Sigmoid colon (tissue), 3 donors: ENCODE data around the gene AANAT.

Source experiments
- CTCF ChIP-seq, 4 experiments: fragments of 450-650 bp in 3 of 4; fragments of 200-600 bp in 1 of 4; IDR thresholded peaks; one replicate each; pipeline ENCODE4 v1.5.1; 2016 to 2019; ENCODE audit warnings: antibody characterized with exemption in 4 of 4, mild to moderate bottlenecking in 3 of 4, moderate library complexity in 2 of 4
- POLR2A ChIP-seq, 2 donors: fragments of 450-650 bp; IDR thresholded peaks; one replicate each; pipeline ENCODE4 v1.6.1; 2016; ENCODE audit warnings: antibody characterized with exemption in 2 of 2, mild to moderate bottlenecking in 2 of 2, moderate library complexity in 2 of 2

DNA sequence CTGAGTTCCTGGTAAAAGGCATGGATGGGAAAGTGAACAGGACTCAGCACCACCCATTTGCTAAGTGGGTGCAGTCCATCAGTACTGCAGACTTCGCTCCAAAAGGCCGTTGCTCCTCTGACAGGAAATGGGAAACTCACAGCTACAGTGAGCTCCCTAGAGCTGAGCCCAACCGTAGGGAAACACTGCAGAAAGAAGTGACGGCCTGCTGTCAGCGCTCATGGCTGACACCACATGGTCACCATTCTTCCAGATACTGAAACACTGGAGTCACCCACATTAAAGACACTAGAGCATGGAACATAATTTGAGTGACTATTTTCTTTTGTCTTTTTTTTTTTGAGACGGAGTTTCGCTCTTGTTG lies 46.4 kb upstream of the AANAT start:
- no peak for TF ChIP-seq CTCF (IDR thresholded peaks at IDR 0.05)
- no peak for TF ChIP-seq POLR2A (IDR thresholded peaks at IDR 0.05)
